GM06990 (cell line): ENCODE data around the gene HEATR5B.

ENCODE experiments used
- DNase-seq: peaks from one replicate; pipeline ENCODE4 v3.0.0-alpha.2; 2011; ENCODE audit not compliant: insufficient read length; ENCODE audit errors: extremely low read depth
- H3K27me3 ChIP-seq: replicated peaks from 2 replicates; pipeline ENCODE4 v1.6.0; 2011; ENCODE audit warnings: low read length; ENCODE audit not compliant: control insufficient read depth, insufficient read depth
- H3K36me3 ChIP-seq: 2 replicates; pipeline ENCODE4 v1.5.1; 2011; ENCODE audit warnings: low read length; ENCODE audit not compliant: control insufficient read depth, insufficient read depth
- H3K4me3 ChIP-seq: replicated peaks from 2 replicates; pipeline ENCODE4 v1.5.1; 2011; ENCODE audit warnings: low read depth, mild to moderate bottlenecking, control low read depth, low read length
- TF ChIP-seq, protein P1 (sequence below): IDR thresholded peaks from 2 replicates; pipeline ENCODE4 v1.5.1; 2011; ENCODE audit warnings: low read length, control low read depth, mild to moderate bottlenecking, inconsistent platforms; ENCODE audit not compliant: insufficient read depth, poor library complexity, severe bottlenecking

The HEATR5B gene

DNA sequence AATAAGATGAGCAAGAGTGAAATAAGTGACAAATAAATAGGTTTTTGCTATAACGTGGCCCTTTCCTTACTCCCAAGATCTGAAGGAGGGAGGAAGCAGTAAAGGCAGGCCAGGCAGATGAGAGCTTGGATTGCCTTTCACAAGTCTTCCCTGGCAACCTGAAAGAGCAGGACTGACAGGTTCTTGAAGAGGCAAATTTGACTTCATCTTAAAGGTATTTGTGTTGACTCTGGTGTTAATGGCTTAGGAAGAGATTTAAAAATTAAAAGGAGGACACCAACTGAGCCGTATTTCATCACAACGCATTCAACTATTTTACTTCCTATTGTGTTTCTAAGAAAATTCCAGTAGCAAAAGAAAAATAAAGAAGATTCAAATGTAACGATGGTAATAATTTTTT, 121.1 kb downstream of the HEATR5B start:
- TF ChIP-seq, protein P1, sequence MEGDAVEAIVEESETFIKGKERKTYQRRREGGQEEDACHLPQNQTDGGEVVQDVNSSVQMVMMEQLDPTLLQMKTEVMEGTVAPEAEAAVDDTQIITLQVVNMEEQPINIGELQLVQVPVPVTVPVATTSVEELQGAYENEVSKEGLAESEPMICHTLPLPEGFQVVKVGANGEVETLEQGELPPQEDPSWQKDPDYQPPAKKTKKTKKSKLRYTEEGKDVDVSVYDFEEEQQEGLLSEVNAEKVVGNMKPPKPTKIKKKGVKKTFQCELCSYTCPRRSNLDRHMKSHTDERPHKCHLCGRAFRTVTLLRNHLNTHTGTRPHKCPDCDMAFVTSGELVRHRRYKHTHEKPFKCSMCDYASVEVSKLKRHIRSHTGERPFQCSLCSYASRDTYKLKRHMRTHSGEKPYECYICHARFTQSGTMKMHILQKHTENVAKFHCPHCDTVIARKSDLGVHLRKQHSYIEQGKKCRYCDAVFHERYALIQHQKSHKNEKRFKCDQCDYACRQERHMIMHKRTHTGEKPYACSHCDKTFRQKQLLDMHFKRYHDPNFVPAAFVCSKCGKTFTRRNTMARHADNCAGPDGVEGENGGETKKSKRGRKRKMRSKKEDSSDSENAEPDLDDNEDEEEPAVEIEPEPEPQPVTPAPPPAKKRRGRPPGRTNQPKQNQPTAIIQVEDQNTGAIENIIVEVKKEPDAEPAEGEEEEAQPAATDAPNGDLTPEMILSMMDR, result no peak
- DNase-seq, result no peak
- Histone ChIP-seq H3K36me3 (no peaks in the 10 kb centered on the region), H3K27me3 (no peaks in the 10 kb centered on the region), H3K4me3 (no peak overlapping the region)

DNA sequence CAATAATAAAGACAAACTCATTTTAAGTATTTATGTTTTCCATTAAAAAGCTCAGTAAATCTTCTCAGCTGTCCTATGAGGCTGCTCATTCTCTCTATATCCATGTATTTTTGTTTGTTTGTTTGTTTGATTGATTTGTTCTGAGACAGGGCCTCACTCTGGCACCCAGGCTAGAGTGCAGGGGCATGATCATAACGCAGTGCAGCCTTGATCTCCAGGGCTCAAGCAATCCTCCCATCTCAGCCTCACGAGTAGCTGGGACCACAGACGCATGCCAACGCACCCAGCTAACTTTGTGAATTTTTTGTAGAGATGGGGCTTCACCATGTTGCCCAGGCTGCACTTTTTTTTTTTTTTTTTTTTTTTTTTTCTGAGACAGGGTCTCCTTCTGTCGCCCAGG, 123.4 kb downstream of the HEATR5B start:
- TF ChIP-seq, protein P1, result no peak
- Histone ChIP-seq H3K36me3 (no peaks in the 10 kb centered on the region), H3K4me3 (no peak overlapping the region), H3K27me3 (no peaks in the 10 kb centered on the region)
- DNase-seq, result no peak

GRCh38 chr2:36960005-36960675, 124.0 kb downstream of the HEATR5B start:
- DNase-seq, result no peak
- TF ChIP-seq, protein P1, result no peak
- Histone ChIP-seq H3K27me3 (no peaks in the 10 kb centered on the region), H3K4me3 (no peak overlapping the region), H3K36me3 (no peaks in the 10 kb centered on the region)

- TF ChIP-seq, protein P1, result no peak
- H3K4me3 ChIP-seq, result no peak overlapping the region
- DNase-seq, result no peak
- H3K36me3 ChIP-seq, result no peaks in the 10 kb centered on the region
- no peaks in the 10 kb centered on the region for H3K27me3 ChIP-seq
These were observed 129.1 kb downstream of the HEATR5B start for GRCh38 chr2:36954977-36955607.

- no peaks in the 10 kb centered on the region for H3K27me3 ChIP-seq
- no peak overlapping the region for H3K4me3 ChIP-seq
- DNase-seq, result no peak
- TF ChIP-seq, protein P1, result no peak
- no peaks in the 10 kb centered on the region for H3K36me3 ChIP-seq
These were observed 131.4 kb downstream of the HEATR5B start for GRCh38 chr2:36952748-36953197.
